Ammon's horn (tissue), 1 donor: ENCODE data around the gene SOX6.

ENCODE experiments used
- DNase-seq: peaks from one replicate; pipeline ENCODE4 v3.0.0-alpha.2; 2016; ENCODE audit warnings: low spot score

SOX6 gene

DNA sequence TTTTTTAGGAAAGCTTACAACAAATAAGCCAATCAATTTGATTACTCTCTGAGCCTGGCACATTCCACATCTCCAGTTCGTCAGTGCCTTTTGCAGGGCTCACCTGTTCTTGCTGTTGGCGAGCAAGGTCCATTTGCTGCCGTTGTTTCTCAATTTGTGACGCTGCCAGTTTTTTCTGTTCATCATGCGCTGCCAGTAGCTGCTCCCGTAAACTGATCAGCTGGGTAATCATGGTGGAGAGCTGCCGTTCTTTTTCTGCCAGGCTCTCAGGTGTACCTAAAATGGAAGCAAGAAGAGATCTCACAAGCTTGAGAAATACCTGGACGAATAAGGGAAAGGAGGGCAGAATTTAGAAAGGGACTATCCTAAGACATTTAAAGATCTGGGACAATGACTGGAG lies 169.7 kb downstream of the SOX6 start:
- no peak for DNase-seq

DNA sequence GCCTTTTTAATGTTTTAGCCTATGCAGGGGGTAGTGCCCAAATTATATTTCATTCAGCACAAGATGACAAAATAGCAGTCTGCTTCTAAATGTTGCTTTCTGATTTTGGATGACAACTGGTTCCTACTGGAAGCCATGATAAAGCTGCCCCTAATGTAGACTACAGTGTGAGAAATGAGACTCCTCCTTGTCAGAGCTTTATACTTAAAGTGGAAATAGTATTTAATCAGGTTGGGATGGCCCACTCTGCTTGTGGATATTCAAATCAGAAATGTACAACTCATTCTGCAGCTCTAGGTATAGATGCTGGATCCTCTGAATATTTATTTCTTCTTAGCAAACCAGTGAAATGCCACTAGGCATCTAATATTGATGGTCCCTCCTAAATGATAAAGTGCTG lies 171.3 kb downstream of the SOX6 start:
- no peak for DNase-seq

GRCh38 chr11:16184588-16184987 lies 171.8 kb downstream of the SOX6 start:
- DNase-seq = peak; percentile 6

GRCh38 chr11:16182553-16182952 lies 173.8 kb downstream of the SOX6 start:
- no peak for DNase-seq

DNA sequence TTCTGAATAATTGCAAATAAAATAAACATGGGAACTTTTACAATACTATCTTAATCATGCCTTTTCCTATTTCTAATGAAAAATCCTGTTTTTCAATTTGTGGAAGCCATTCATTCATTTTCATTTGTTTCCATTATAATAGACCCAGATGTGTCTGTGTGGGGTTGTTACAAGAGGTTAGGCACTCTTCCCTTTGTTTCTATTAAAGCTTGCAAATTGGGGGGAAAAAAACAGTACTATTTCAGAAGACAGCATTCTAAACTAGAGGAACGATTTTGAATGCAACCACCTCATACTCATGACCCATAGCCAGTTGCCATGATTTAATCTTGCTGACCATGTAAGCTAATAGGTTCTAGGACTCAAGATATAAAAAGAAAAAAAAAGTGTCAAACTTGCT lies 175.5 kb downstream of the SOX6 start:
- DNase-seq = no peak

DNA sequence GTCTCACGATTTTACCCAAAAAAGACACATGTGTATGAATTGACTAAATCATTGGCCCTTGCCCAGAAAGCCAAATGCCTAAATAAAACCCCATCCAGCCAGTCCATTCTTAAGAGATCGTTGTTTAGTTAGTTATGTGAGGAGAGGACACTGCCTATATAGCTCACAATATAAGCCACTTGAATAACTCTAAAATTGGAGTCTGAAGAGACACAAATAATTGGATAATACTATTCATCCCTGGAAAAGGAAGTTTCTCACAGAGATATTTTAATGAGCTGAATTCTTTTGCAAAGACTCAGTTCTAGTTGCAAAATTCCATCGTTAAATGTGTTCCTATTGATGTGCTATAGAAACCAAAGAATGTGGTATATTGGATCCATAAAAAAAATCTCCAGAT lies 176.7 kb downstream of the SOX6 start:
- DNase-seq = no peak

- DNase-seq = no peak
These were observed 178.1 kb downstream of the SOX6 start for GRCh38 chr11:16178273-16178672.

- DNase-seq = no peak
These were observed 178.7 kb downstream of the SOX6 start for GRCh38 chr11:16177688-16178087.

- no peak for DNase-seq
These were observed 182.5 kb downstream of the SOX6 start for GRCh38 chr11:16173798-16174197.

- no peak for DNase-seq
These were observed 184.5 kb downstream of the SOX6 start for GRCh38 chr11:16171882-16172281.

DNA sequence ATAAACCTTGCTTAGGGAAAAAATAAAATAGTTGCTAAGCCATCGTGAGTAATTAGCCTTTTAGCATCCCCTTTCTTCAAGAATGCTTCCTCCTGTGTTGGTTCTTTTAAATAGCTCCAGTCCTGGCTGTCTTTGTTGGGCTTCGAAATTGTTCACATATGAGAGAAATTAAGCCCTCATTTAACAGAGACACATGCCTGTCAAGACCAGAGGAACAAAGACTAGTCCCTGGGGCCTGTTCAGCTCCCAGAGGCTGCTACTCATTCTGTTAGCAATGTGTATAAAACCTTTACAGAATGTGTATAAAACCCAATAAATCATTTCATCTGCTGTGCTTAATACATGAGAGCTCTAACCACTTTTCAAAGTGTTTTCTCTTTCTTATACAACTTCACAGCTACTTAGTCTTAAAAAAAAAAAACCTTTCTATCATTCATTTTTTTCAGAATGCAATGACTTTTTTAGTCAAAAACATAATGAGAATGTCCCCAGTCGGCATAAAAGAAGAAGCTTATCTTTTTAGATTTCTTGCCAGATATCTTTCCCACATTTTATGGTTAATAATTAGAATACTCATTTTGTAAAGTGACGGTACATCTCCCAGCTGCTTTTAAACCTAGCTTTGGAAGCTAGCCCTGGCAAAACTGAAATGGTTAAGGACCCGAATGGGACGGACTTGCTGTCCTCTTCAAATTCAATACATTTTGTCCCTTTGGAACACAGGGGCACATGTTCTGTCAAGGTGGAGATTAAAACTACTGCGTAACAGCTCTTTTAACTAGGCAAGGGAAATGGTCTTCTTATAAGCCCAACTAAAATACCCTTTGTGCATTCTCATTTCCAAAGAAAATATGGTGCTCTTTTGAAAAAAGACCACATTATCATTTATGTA lies 186.1 kb downstream of the SOX6 start:
- DNase-seq = no peak

DNA sequence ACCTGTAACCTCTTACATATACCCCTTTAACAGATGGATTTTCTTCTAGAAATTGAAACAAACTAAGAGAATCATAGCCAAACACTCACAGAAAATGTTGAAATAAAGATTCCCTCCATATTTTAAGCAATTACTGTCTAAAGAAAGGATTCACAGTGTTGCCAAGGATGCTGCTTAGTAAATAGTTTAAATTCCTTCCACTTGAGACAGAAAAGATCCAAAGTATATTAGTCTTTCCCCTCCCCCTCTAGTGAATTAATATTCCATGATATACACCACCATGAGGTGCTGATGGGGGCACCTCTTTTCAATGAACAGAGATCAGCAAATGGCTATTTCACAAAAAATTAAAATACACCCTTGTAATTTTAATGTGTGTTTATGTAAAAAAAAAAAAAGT lies 186.8 kb downstream of the SOX6 start:
- DNase-seq = no peak

DNA sequence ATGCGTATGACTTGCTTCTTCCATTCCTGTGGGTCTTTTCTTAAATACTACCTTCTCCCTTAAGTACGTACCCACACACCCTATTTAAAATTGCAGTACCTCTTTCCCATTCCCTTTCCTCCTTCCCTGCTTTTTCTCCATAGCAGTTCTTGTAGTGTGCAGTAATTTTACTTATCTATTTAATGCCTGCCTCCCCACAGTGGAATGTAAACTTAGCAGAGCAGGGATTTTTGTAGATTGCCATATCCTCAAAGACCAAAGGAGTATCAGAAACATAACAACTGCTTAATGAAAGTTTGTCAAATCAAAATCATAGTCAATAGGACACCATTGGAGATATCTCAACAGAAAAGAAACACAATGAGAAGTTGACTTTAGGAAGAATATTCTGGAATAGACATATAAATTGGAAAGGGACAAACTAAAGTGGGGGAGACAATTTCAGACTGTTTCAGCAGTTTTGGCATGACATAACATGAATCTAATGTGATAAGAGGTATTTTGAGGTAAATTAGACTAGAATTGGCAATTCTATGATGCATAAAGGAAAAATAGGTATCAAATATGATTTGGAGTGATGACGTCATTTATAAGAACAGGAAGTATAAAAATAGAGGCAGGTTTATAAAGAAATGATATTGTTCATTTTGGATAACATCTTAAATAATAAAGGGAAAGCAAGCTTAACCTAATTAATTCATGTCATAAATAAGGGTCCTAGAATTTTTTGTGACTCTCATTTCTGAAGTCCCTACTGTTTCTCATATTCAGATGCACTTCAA lies 188.4 kb downstream of the SOX6 start:
- DNase-seq = no peak

- no peak for DNase-seq
These were observed 189.8 kb downstream of the SOX6 start for GRCh38 chr11:16166571-16166970.

DNA sequence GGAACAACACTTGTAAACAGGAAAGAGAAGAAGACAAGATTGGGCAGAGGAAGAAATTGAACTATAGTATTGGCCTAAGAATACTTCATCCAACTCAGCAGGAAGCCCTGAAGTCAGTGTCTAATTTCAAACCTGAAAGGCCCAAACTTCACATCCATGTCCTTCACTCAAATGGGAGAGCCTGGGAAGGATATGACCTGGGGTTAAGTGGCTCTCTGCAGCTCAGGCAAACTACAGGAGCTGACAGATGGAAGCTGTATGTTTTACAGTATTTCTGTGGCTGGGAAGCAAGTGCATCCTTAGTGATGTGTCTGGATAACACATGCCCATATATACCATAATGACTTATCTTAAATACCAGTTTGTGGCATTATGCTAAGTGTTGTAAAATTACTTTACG lies 196.2 kb downstream of the SOX6 start:
- no peak for DNase-seq

- no peak for DNase-seq
These were observed 197.8 kb downstream of the SOX6 start for GRCh38 chr11:16158426-16158994.

- DNase-seq = no peak
These were observed 199.0 kb downstream of the SOX6 start for GRCh38 chr11:16157327-16157726.

GRCh38 chr11:16155448-16155847 lies 200.9 kb downstream of the SOX6 start:
- no peak for DNase-seq

GRCh38 chr11:16154715-16155396 lies 201.5 kb downstream of the SOX6 start:
- no peak for DNase-seq

DNA sequence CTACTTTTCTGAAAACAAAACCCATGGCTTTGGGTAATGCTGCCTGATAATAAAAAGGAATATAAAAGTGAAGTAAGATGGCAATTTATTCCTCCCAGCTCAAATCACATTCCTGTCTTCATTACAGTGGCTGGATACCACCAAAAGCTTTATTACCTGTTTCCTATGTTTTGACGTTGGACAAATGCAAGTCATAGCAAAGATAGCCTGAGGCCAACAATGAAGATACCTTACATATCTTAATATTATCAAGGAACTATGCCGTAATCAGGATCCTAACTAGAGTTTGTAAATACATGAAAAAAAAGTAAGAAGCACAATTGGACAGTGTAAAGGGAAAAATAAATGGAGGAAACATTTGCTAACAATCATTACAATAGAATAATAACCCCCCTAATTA lies 202.4 kb downstream of the SOX6 start:
- no peak for DNase-seq

GRCh38 chr11:16151138-16151537 lies 205.2 kb downstream of the SOX6 start:
- DNase-seq = no peak

- no peak for DNase-seq
These were observed 206.9 kb downstream of the SOX6 start for GRCh38 chr11:16149476-16149875.
